Stimulated activated memory B cell treated with anti-CD40 and anti-IgM and Interleukin-4, amounts not matched to agents 10 μg/mL and 1 μg/mL and 100 μg/mL, for 72 hours (primary cell): ENCODE data around the gene MAPKBP1.

Source experiments
- ATAC-seq: fragments of 150-1000 bp; cut with Tn5 transposase; 2 replicates; pipeline ENCODE4 v1.10.0; 2021
- H3K27ac Mint-ChIP-seq: one replicate; pipeline ENCODE4 v1.8.0; 2022; ENCODE audit warnings: mild to moderate bottlenecking, mixed read lengths
- H3K27me3 Mint-ChIP-seq: one replicate; pipeline ENCODE4 v1.8.0; 2022; ENCODE audit warnings: mixed read lengths
- H3K36me3 Mint-ChIP-seq: one replicate; pipeline ENCODE4 v1.8.0; 2022; ENCODE audit warnings: mixed read lengths
- H3K4me1 Mint-ChIP-seq: one replicate; pipeline ENCODE4 v1.8.0; 2022; ENCODE audit warnings: mixed read lengths
- H3K4me3 Mint-ChIP-seq: one replicate; pipeline ENCODE4 v1.8.0; 2022; ENCODE audit warnings: mild to moderate bottlenecking, moderate library complexity, mixed read lengths
- H3K9me3 Mint-ChIP-seq: one replicate; pipeline ENCODE4 v1.8.0; 2022; ENCODE audit warnings: mixed read lengths

The MAPKBP1 gene

GRCh38 chr15:41777421-41777973 is 3.2 kb downstream of the MAPKBP1 start:
- no peak for ATAC-seq
- peaks cover 86% of the 10 kb centered on the region for H3K4me1 Mint-ChIP-seq
- no peak overlapping the region for H3K4me3 Mint-ChIP-seq
- no peaks in the 10 kb centered on the region for H3K27me3 Mint-ChIP-seq
- H3K27ac Mint-ChIP-seq, result no peak overlapping the region
- no peaks in the 10 kb centered on the region for H3K9me3 Mint-ChIP-seq
- H3K36me3 Mint-ChIP-seq, result peaks cover 23% of the 10 kb centered on the region

GRCh38 chr15:41778521-41778920 is 4.2 kb downstream of the MAPKBP1 start:
- peaks cover 89% of the 10 kb centered on the region for H3K4me1 Mint-ChIP-seq
- no peaks in the 10 kb centered on the region for H3K9me3 Mint-ChIP-seq
- no peak overlapping the region for H3K4me3 Mint-ChIP-seq
- H3K36me3 Mint-ChIP-seq, result peaks cover 23% of the 10 kb centered on the region
- peak overlapping the region; percentile 38 for H3K27ac Mint-ChIP-seq
- no peaks in the 10 kb centered on the region for H3K27me3 Mint-ChIP-seq
- no peak for ATAC-seq

GRCh38 chr15:41779662-41780157 is 5.4 kb downstream of the MAPKBP1 start:
- H3K9me3 Mint-ChIP-seq, result no peaks in the 10 kb centered on the region

GRCh38 chr15:41780266-41780665 is 6.0 kb downstream of the MAPKBP1 start:
- Mint-ChIP-seq H3K4me1 (peaks cover 78% of the 10 kb centered on the region), H3K9me3 (no peaks in the 10 kb centered on the region), H3K27ac (no peak overlapping the region), H3K36me3 (peaks cover 23% of the 10 kb centered on the region), H3K27me3 (no peaks in the 10 kb centered on the region), H3K4me3 (no peak overlapping the region)
- ATAC-seq, result no peak

More at GRCh38 chr15:41779662-41780157, 5.4 kb downstream of the MAPKBP1 start:
- Mint-ChIP-seq H3K27me3 (no peaks in the 10 kb centered on the region), H3K4me3 (no peak overlapping the region), H3K36me3 (peaks cover 23% of the 10 kb centered on the region), H3K4me1 (peaks cover 83% of the 10 kb centered on the region), H3K27ac (no peak overlapping the region)
- no peak for ATAC-seq

- no peaks in the 10 kb centered on the region for H3K9me3 Mint-ChIP-seq
- no peak for ATAC-seq
- peaks cover 73% of the 10 kb centered on the region for H3K4me1 Mint-ChIP-seq
- no peak overlapping the region for H3K4me3 Mint-ChIP-seq
- H3K27me3 Mint-ChIP-seq, result no peaks in the 10 kb centered on the region
- no peak overlapping the region for H3K27ac Mint-ChIP-seq
- H3K36me3 Mint-ChIP-seq, result peaks cover 23% of the 10 kb centered on the region
Observed at GRCh38 chr15:41780727-41781126, 6.4 kb downstream of the MAPKBP1 start.

- Mint-ChIP-seq H3K27ac (peak overlapping the region; percentile 77), H3K4me1 (peaks cover 58% of the 10 kb centered on the region), H3K27me3 (no peaks in the 10 kb centered on the region), H3K4me3 (peak overlapping the region; percentile 47), H3K9me3 (no peaks in the 10 kb centered on the region), H3K36me3 (peaks cover 23% of the 10 kb centered on the region)
- peak; percentile 99 for ATAC-seq
Observed at GRCh38 chr15:41782371-41783282, 8.3 kb downstream of the MAPKBP1 start.

GRCh38 chr15:41783296-41783695 is 9.0 kb downstream of the MAPKBP1 start:
- H3K9me3 Mint-ChIP-seq, result no peaks in the 10 kb centered on the region
- peaks cover 19% of the 10 kb centered on the region for H3K36me3 Mint-ChIP-seq
- H3K27me3 Mint-ChIP-seq, result no peaks in the 10 kb centered on the region
- ATAC-seq, result peak; percentile 29
- peak overlapping the region; percentile 47 for H3K4me3 Mint-ChIP-seq
- H3K4me1 Mint-ChIP-seq, result peaks cover 56% of the 10 kb centered on the region
- peak overlapping the region; percentile 77 for H3K27ac Mint-ChIP-seq

- H3K9me3 Mint-ChIP-seq, result no peaks in the 10 kb centered on the region
- H3K4me1 Mint-ChIP-seq, result peaks cover 52% of the 10 kb centered on the region
- no peaks in the 10 kb centered on the region for H3K27me3 Mint-ChIP-seq
Observed at GRCh38 chr15:41788262-41788661, 14.0 kb downstream of the MAPKBP1 start.

GRCh38 chr15:41789236-41789635 is 15.0 kb downstream of the MAPKBP1 start:
- Mint-ChIP-seq H3K4me1 (peaks cover 54% of the 10 kb centered on the region), H3K9me3 (no peaks in the 10 kb centered on the region), H3K4me3 (no peak overlapping the region), H3K27ac (peak overlapping the region; percentile 36), H3K36me3 (peaks cover 4% of the 10 kb centered on the region), H3K27me3 (no peaks in the 10 kb centered on the region)
- no peak for ATAC-seq

More at GRCh38 chr15:41788262-41788661, 14.0 kb downstream of the MAPKBP1 start:
- H3K27ac Mint-ChIP-seq, result no peak overlapping the region
- peaks cover 4% of the 10 kb centered on the region for H3K36me3 Mint-ChIP-seq
- ATAC-seq, result no peak
- no peak overlapping the region for H3K4me3 Mint-ChIP-seq

GRCh38 chr15:41789662-41790061 is 15.4 kb downstream of the MAPKBP1 start:
- Mint-ChIP-seq H3K4me3 (no peak overlapping the region), H3K36me3 (peaks cover 4% of the 10 kb centered on the region), H3K9me3 (no peaks in the 10 kb centered on the region), H3K27me3 (no peaks in the 10 kb centered on the region), H3K27ac (peak overlapping the region; percentile 36), H3K4me1 (peaks cover 57% of the 10 kb centered on the region)
- no peak for ATAC-seq

- Mint-ChIP-seq H3K4me3 (no peak overlapping the region), H3K27ac (peak overlapping the region; percentile 36), H3K36me3 (peaks cover 6% of the 10 kb centered on the region), H3K27me3 (no peaks in the 10 kb centered on the region), H3K9me3 (no peaks in the 10 kb centered on the region), H3K4me1 (peaks cover 62% of the 10 kb centered on the region)
- ATAC-seq, result no peak
Observed at GRCh38 chr15:41790169-41790568, 15.9 kb downstream of the MAPKBP1 start.

- peak; percentile 84 for ATAC-seq
- Mint-ChIP-seq H3K27ac (peak overlapping the region; percentile 36), H3K27me3 (no peaks in the 10 kb centered on the region), H3K36me3 (peaks cover 9% of the 10 kb centered on the region), H3K9me3 (no peaks in the 10 kb centered on the region), H3K4me1 (peaks cover 68% of the 10 kb centered on the region), H3K4me3 (no peak overlapping the region)
Observed at GRCh38 chr15:41790756-41791546, 16.7 kb downstream of the MAPKBP1 start.

GRCh38 chr15:41791547-41791937 is 17.3 kb downstream of the MAPKBP1 start:
- Mint-ChIP-seq H3K4me3 (no peak overlapping the region), H3K36me3 (peaks cover 9% of the 10 kb centered on the region), H3K9me3 (no peaks in the 10 kb centered on the region), H3K27me3 (no peaks in the 10 kb centered on the region), H3K27ac (peak overlapping the region; percentile 36), H3K4me1 (peaks cover 74% of the 10 kb centered on the region)
- no peak for ATAC-seq

- Mint-ChIP-seq H3K27ac (peak overlapping the region; percentile 36), H3K4me1 (peaks cover 78% of the 10 kb centered on the region), H3K4me3 (no peak overlapping the region), H3K36me3 (peaks cover 9% of the 10 kb centered on the region), H3K27me3 (no peaks in the 10 kb centered on the region), H3K9me3 (no peaks in the 10 kb centered on the region)
- ATAC-seq, result no peak
Observed at GRCh38 chr15:41792000-41792637, 17.8 kb downstream of the MAPKBP1 start.

- H3K4me1 Mint-ChIP-seq, result peaks cover 79% of the 10 kb centered on the region
- H3K9me3 Mint-ChIP-seq, result no peaks in the 10 kb centered on the region
- no peak overlapping the region for H3K27ac Mint-ChIP-seq
- H3K4me3 Mint-ChIP-seq, result no peak overlapping the region
- ATAC-seq, result no peak
- no peaks in the 10 kb centered on the region for H3K27me3 Mint-ChIP-seq
- H3K36me3 Mint-ChIP-seq, result peaks cover 9% of the 10 kb centered on the region
Observed at GRCh38 chr15:41794081-41794480, 19.8 kb downstream of the MAPKBP1 start.
